ENCODE measurements around the gene TRIML1.

Gene TRIML1

DNA sequence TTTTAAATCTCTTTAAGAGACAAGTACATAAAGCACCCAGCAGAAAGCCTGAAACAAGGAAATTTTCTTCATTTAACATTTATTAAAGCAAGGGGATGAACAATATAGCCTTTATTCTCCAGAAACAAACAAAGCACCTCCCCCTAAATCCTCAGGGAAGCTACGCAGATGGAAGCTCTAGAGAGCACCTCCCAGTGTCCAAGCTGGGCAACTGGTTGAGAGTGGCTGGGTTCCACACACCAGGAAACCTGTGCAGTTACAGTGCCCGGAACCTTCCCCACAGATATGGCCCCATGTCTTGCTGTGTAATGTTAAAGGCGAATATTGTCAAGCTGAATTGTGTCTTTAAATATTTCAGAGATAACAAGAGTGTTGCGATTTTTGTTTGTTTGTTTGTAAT, 8.9 kb upstream of the TRIML1 start:
- TF ChIP-seq, protein P1, sequence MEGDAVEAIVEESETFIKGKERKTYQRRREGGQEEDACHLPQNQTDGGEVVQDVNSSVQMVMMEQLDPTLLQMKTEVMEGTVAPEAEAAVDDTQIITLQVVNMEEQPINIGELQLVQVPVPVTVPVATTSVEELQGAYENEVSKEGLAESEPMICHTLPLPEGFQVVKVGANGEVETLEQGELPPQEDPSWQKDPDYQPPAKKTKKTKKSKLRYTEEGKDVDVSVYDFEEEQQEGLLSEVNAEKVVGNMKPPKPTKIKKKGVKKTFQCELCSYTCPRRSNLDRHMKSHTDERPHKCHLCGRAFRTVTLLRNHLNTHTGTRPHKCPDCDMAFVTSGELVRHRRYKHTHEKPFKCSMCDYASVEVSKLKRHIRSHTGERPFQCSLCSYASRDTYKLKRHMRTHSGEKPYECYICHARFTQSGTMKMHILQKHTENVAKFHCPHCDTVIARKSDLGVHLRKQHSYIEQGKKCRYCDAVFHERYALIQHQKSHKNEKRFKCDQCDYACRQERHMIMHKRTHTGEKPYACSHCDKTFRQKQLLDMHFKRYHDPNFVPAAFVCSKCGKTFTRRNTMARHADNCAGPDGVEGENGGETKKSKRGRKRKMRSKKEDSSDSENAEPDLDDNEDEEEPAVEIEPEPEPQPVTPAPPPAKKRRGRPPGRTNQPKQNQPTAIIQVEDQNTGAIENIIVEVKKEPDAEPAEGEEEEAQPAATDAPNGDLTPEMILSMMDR (IDR thresholded peaks at IDR 0.05; ENCODE audit: borderline replicate concordance, control extremely low read depth, extremely low read depth, insufficient read depth, missing control alignments): no peak
- in situ Hi-C loops (cut with MboI; ENCODE audit: low sequenced_read_pairs, unreplicated experiment): no loop called here
- DNase-seq (ENCODE audit: low spot score): no peak

GRCh38 chr4:188132232-188132631, 7.0 kb upstream of the TRIML1 start:
- in situ Hi-C loops (cut with MboI; ENCODE audit: low sequenced_read_pairs, unreplicated experiment): no loop called here
- TF ChIP-seq, protein P1 (IDR thresholded peaks at IDR 0.05; ENCODE audit: borderline replicate concordance, control extremely low read depth, extremely low read depth, insufficient read depth, missing control alignments): no peak

DNA sequence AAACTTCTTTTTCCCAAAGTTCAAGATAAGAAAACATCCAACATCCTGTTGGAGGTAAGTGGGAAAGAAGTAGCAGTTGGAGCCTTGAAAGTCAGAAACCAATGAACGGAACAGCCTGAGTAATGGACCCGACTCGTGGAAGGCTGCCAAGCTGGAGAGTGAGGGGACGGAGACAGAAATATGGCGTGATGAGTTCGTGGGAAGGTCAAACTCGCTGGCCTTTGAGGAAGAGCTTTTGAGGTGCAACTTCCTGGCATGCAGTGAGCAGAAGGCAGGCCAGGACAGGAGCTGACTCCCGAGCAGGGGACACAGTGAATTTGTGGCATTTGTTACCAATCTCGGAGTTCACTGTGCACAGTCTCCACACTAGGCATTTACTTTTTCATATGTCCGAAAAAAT, 1.0 kb upstream of the TRIML1 start:
- in situ Hi-C loops (cut with MboI; ENCODE audit: low sequenced_read_pairs, unreplicated experiment): no loop called here
- TF ChIP-seq, protein P1 (IDR thresholded peaks at IDR 0.05; ENCODE audit: borderline replicate concordance, control extremely low read depth, extremely low read depth, insufficient read depth, missing control alignments): no peak
- DNase-seq (ENCODE audit: low spot score): no peak

More at GRCh38 chr4:188132232-188132631, 7.0 kb upstream of the TRIML1 start:
- DNase-seq (ENCODE audit: low spot score): no peak

DNA sequence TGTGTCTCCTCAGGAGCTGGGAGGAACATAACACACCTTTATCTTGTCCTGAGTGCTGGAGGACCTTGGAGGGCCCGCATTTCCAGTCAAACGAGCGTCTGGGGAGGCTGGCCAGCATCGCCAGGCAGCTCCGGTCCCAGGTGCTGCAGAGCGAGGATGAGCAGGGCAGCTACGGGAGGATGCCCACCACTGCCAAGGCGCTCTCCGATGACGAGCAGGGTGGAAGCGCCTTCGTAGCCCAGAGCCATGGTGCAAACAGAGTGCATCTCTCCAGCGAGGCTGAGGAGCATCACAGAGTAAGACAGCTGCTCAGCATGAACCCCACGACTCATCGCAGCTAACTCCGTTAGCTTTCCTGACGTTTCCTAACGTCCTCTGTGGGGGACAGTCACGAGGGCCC, 430 bp downstream of the TRIML1 start:
- in situ Hi-C loops (cut with MboI; ENCODE audit: low sequenced_read_pairs, unreplicated experiment): no loop called here
- TF ChIP-seq, protein P1 (IDR thresholded peaks at IDR 0.05; ENCODE audit: borderline replicate concordance, control extremely low read depth, extremely low read depth, insufficient read depth, missing control alignments): no peak
- no peak for DNase-seq (ENCODE audit: low spot score)

- TF ChIP-seq, protein P1 (IDR thresholded peaks at IDR 0.05; ENCODE audit: borderline replicate concordance, control extremely low read depth, extremely low read depth, insufficient read depth, missing control alignments): no peak
- no peak for DNase-seq (ENCODE audit: low spot score)
- in situ Hi-C loops (cut with MboI; ENCODE audit: low sequenced_read_pairs, unreplicated experiment): no loop called here
Observed at GRCh38 chr4:188143731-188144130, 4.5 kb downstream of the TRIML1 start.

DNA sequence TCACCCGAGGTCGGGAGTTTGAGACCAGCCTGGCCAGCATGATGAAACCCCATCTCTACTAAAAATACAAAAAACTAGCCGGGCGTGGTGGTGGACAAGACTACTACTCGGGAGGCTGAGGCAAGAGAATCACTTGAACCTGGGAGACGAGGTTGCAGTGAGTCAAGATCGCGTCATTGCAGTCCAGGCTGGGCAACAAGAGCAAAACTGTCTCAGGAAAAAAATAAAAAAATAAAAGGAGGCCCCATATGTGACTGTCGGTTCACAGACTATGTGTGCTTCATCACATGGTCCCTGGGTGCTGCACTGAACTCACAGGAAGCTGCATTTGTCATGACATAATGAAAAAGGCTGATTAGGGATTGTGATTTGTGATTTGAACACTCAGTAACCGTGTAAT, 6.4 kb downstream of the TRIML1 start:
- in situ Hi-C loops (cut with MboI; ENCODE audit: low sequenced_read_pairs, unreplicated experiment): no loop called here
- no peak for DNase-seq (ENCODE audit: low spot score)
- TF ChIP-seq, protein P1 (IDR thresholded peaks at IDR 0.05; ENCODE audit: borderline replicate concordance, control extremely low read depth, extremely low read depth, insufficient read depth, missing control alignments): no peak

DNA sequence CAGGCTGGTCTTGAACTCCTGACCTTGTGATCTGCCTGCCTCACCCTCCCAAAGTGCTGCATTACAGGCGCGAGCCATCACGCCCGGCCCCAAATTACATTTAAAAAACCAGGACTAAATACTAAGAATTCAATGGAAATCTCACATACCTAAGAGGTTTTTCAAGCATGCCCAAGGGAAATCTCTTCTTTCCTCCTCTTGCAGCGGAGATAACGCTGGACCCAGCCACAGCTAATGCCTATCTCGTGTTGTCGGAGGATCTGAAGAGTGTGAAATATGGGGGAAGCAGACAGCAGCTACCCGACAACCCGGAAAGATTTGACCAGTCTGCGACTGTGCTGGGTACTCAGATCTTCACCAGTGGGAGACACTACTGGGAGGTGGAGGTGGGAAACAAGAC, 7.4 kb downstream of the TRIML1 start:
- TF ChIP-seq, protein P1 (IDR thresholded peaks at IDR 0.05; ENCODE audit: borderline replicate concordance, control extremely low read depth, extremely low read depth, insufficient read depth, missing control alignments): no peak
- in situ Hi-C loops (cut with MboI; ENCODE audit: low sequenced_read_pairs, unreplicated experiment): no loop called here
- no peak for DNase-seq (ENCODE audit: low spot score)
